Sciatic nerve (tissue), 2 donors: ENCODE data around the gene ZBTB17. TPM values are rescaled to one million over a fixed set of nuclear protein-coding genes. Genes with fewer than 3 reads are reported as not detected.
"Not testable (repeated sequence)": the region's sequence is repeated elsewhere in the genome, so short reads cannot be mapped to it uniquely, and the experiment has no call there.

Experiments
- ATAC-seq: fragments of 200-7000 bp; cut with Tn5 transposase; one replicate; pipeline ENCODE4 v1.9.1; 2020; ENCODE audit warnings: mild to moderate bottlenecking, moderate library complexity
- DNase-seq: peaks from one replicate; pipeline ENCODE4 v3.0.0-alpha.2; 2020; ENCODE audit warnings: low spot score
- intact Hi-C: fragments of 100-400 bp; cut with DNase I; formaldehyde crosslinking; loops from one replicate; pipeline ENCODE4 v1.14.2; 2022
- total RNA-seq: library from RNA; stranded (reverse); fragmentation: NEBNext Ultra II Directional; extraction: Animal tissue kit (Norgen Biotek cat#: 25700); gene quantifications from one replicate; pipeline ENCODE4 v1.2.1, GENCODE V29; 2021
- donor health status: DM: no; HTN: no; CAD: no.
- donor health status: DM: no; HTN: no; CAD: no.

The ZBTB17 gene
- total RNA-seq, 1 donor from 2014 or later: 37.7 TPM

GRCh38 chr1:15992582-15993500 is 16.9 kb upstream of the ZBTB17 start:
- DNase-seq: no peak
- no peak for ATAC-seq
- intact Hi-C loops: loop anchor here (10.0 kb wide), 1 partner anchor 178 kb away; no protein-coding TSS in a partner anchor

- intact Hi-C loops: loop anchor here (10.0 kb wide), 1 partner anchor 177 kb away; no protein-coding TSS in a partner anchor
- no peak for ATAC-seq
- no peak for DNase-seq
Measured at GRCh38 chr1:15992187-15992553, 16.3 kb upstream of the ZBTB17 start.

- ATAC-seq (no peak), DNase-seq (no peak)
- intact Hi-C loops: loop anchor here (10.0 kb wide), 1 partner anchor 177 kb away; no protein-coding TSS in a partner anchor
Measured at GRCh38 chr1:15991427-15992186, 15.7 kb upstream of the ZBTB17 start.

GRCh38 chr1:15989776-15990175 is 13.9 kb upstream of the ZBTB17 start:
- intact Hi-C loops: loop anchor here (10.0 kb wide), 1 partner anchor 175 kb away; no protein-coding TSS in a partner anchor
- DNase-seq (no peak), ATAC-seq (no peak)

- ATAC-seq: no peak
- intact Hi-C loops: no loop called here
- DNase-seq: no peak
Measured at GRCh38 chr1:15988856-15989736, 13.2 kb upstream of the ZBTB17 start.

GRCh38 chr1:15985611-15986297 is 9.9 kb upstream of the ZBTB17 start:
- no peak for ATAC-seq
- intact Hi-C loops: no loop called here
- DNase-seq: no peak

GRCh38 chr1:15983275-15983674 is 7.4 kb upstream of the ZBTB17 start:
- intact Hi-C loops: no loop called here
- ATAC-seq: peak; percentile 54
- no peak for DNase-seq

- intact Hi-C loops: no loop called here
- DNase-seq (no peak), ATAC-seq (no peak)
Measured at GRCh38 chr1:15981679-15982078, 5.8 kb upstream of the ZBTB17 start.

- DNase-seq, ATAC-seq, intact Hi-C loops: not testable (repeated sequence)
Measured at GRCh38 chr1:15977947-15978346, 2.0 kb upstream of the ZBTB17 start.

- no peak for DNase-seq
- peak; percentile 29 for ATAC-seq
- intact Hi-C loops: no loop called here
Measured at GRCh38 chr1:15975358-15975804, 520 bp downstream of the ZBTB17 start.

- intact Hi-C loops: no loop called here
- ATAC-seq (no peak), DNase-seq (no peak)
Measured at GRCh38 chr1:15974855-15975254, 1.0 kb downstream of the ZBTB17 start.

- no peak for DNase-seq
- intact Hi-C loops: no loop called here
- ATAC-seq: no peak
Measured at GRCh38 chr1:15973772-15974171, 2.1 kb downstream of the ZBTB17 start.

- intact Hi-C loops: no loop called here
- no peak for ATAC-seq
Measured at GRCh38 chr1:15972409-15972808, 3.5 kb downstream of the ZBTB17 start.

GRCh38 chr1:15970911-15971310 is 5.0 kb downstream of the ZBTB17 start:
- ATAC-seq (no peak), DNase-seq (no peak)
- intact Hi-C loops: no loop called here

More at GRCh38 chr1:15972409-15972808, 3.5 kb downstream of the ZBTB17 start:
- DNase-seq: no peak

- DNase-seq: no peak
- no peak for ATAC-seq
- intact Hi-C loops: no loop called here
Measured at GRCh38 chr1:15969321-15969880, 6.5 kb downstream of the ZBTB17 start.

GRCh38 chr1:15968172-15968571 is 7.7 kb downstream of the ZBTB17 start:
- DNase-seq: no peak
- ATAC-seq: no peak

GRCh38 chr1:15966956-15967344 is 9.0 kb downstream of the ZBTB17 start:
- no peak for DNase-seq
- intact Hi-C loops: no loop called here
- no peak for ATAC-seq

More at GRCh38 chr1:15968172-15968571, 7.7 kb downstream of the ZBTB17 start:
- intact Hi-C loops: no loop called here
